Panc1 (cell line): ENCODE data around the gene ZNF804B. TPM values are rescaled to one million over a fixed set of nuclear protein-coding genes. Genes with fewer than 3 reads are reported as not detected.

Experiments used
- ATAC-seq: fragments of 200-7000 bp; cut with Tn5 transposase; 2 replicates; pipeline ENCODE4 v1.9.1; 2020; ENCODE audit warnings: mild to moderate bottlenecking, moderate library complexity
- BruUV-seq: library from RNA; stranded (reverse); fragments of 400-500 nt; replicated peaks from 2 replicates; lab custom pipeline; 2021; lab: Mats Ljungman, UMichigan
- CTCF ChIA-PET: fragments of 300-600 bp; sonication (Branson Sonifier 250); formaldehyde crosslinking; loops from one replicate; lab custom pipeline; 2022; ENCODE audit warnings: antibody characterized with exemption; lab: Charles Lee
- POLR2A ChIA-PET: fragments of 300-600 bp; sonication (Branson Sonifier 250); formaldehyde crosslinking; loops from one replicate; lab custom pipeline; 2022; ENCODE audit warnings: antibody characterized with exemption; lab: Charles Lee
- DNase-seq: peaks from one replicate; pipeline ENCODE4 v3.0.0-alpha.2; 2010; ENCODE audit warnings: low read depth, low spot score
- H3K27ac ChIP-seq: 2 replicates; pipeline ENCODE4 v1.5.1; 2011; ENCODE audit warnings: mild to moderate bottlenecking, low read length, inconsistent platforms
- H3K27me3 ChIP-seq: fragments of 200-500 bp; sonication (Bioruptor generic); 2 replicates; pipeline ENCODE4 v1.6.0; 2014; ENCODE audit warnings: low read length, inconsistent platforms; ENCODE audit not compliant: control insufficient read depth, insufficient read depth
- H3K36me3 ChIP-seq: fragments of 200-500 bp; sonication (Bioruptor generic); 2 replicates; pipeline ENCODE4 v1.5.1; 2014; ENCODE audit warnings: inconsistent platforms, mild to moderate bottlenecking, low read length, moderate library complexity; ENCODE audit not compliant: control insufficient read depth, insufficient read depth
- H3K4me1 ChIP-seq: 2 replicates; pipeline ENCODE4 v1.5.1; 2011; ENCODE audit warnings: inconsistent platforms, mild to moderate bottlenecking, low read length, moderate library complexity; ENCODE audit not compliant: control insufficient read depth, insufficient read depth
- H3K4me3 ChIP-seq, 2 experiments: 2 replicates each; pipeline ENCODE4 v1.5.1; 2011 to 2012; ENCODE audit warnings: low read depth in 2 of 2, low read length in 2 of 2, mild to moderate bottlenecking in 2 of 2, inconsistent platforms in 1 of 2, moderate library complexity in 1 of 2
- H3K9me3 ChIP-seq: fragments of 200-500 bp; sonication (Bioruptor generic); 2 replicates; pipeline ENCODE4 v1.5.1; 2014; ENCODE audit warnings: low read depth, mild to moderate bottlenecking, inconsistent platforms, low read length, moderate library complexity; ENCODE audit not compliant: control insufficient read depth, insufficient read depth
- CTCF ChIP-seq: fragments of 450-650 bp; IDR thresholded peaks from 2 replicates; pipeline ENCODE4 v1.5.1; 2017; ENCODE audit warnings: mild to moderate bottlenecking
- POLR2AphosphoS5 ChIP-seq: IDR thresholded peaks from 2 replicates; pipeline ENCODE4 v1.6.1; 2012; ENCODE audit warnings: mild to moderate bottlenecking, low read depth, low read length, moderate library complexity
- REST ChIP-seq, 2 experiments: IDR thresholded peaks; 2 replicates each; pipeline ENCODE4 v1.6.1; 2011 to 2012; ENCODE audit warnings: low read depth in 2 of 2, control low read depth in 1 of 2, low read length in 1 of 2, mild to moderate bottlenecking in 1 of 2, moderate library complexity in 1 of 2; ENCODE audit not compliant: insufficient read depth in 1 of 2
- SIN3A ChIP-seq: IDR thresholded peaks from 2 replicates; pipeline ENCODE4 v1.6.1; 2012; ENCODE audit warnings: low read depth, mild to moderate bottlenecking, low read length, moderate library complexity, borderline replicate concordance; ENCODE audit not compliant: insufficient read depth
- TCF7L2 ChIP-seq: IDR thresholded peaks from 2 replicates; pipeline ENCODE4 v1.6.1; 2011; ENCODE audit warnings: mild to moderate bottlenecking, low read depth, low read length, inconsistent platforms
- in situ Hi-C: cut with HindIII; loops from 2 replicates; pipeline ENCODE4 v1.10.0; 2016; ENCODE audit warnings: low sequenced_read_pairs, low pct_unique_long_range_greater_than_20kb
- intact Hi-C: fragments of 100-400 bp; cut with micrococcal nuclease; formaldehyde crosslinking; loops from one replicate; pipeline ENCODE4 v1.10.0; 2022; ENCODE audit not compliant: unreplicated experiment
- total RNA-seq: library from RNA; stranded (reverse); gene quantifications from one replicate; pipeline ENCODE4 v1.2.1, GENCODE V29; 2021; ENCODE audit not compliant: unreplicated experiment

Gene ZNF804B
- total RNA-seq, 1 experiment from 2014 or later = not detected

- Histone ChIP-seq H3K36me3 (no peaks in the 10 kb centered on the region), H3K27me3 (no peaks in the 10 kb centered on the region), H3K4me3 (no peak overlapping the region), H3K9me3 (no peaks in the 10 kb centered on the region), H3K27ac (no peak overlapping the region), H3K4me1 (no peaks in the 10 kb centered on the region)
- no peak for TF ChIP-seq TCF7L2
- TF ChIP-seq SIN3A = no peak
- TF ChIP-seq POLR2AphosphoS5 = no peak
- TF ChIP-seq REST (IDR thresholded peaks at IDR 0.05; ENCODE audit: insufficient read depth in 1 of 2, low read depth in 2 of 2, low read length in 1 of 2) = no peak
- ChIA-PET CTCF (no interaction called here), POLR2A (interaction anchor here (0.5 kb wide), 1 partner anchor 1003 kb away, joined by 6 read pairs; no protein-coding TSS in a partner anchor)
- ATAC-seq (no peak), DNase-seq (no peak)
- in situ Hi-C loops (no loop called here), intact Hi-C loops (no loop called here)
- BruUV-seq = no TSS peak
Measured at GRCh38 chr7:89165421-89165820, 405.9 kb downstream of the ZNF804B start.

- DNase-seq = no peak
- intact Hi-C loops (no loop called here), in situ Hi-C loops (no loop called here)
- TF ChIP-seq SIN3A (no peak), POLR2AphosphoS5 (no peak), CTCF (no peak), TCF7L2 (no peak), REST (IDR thresholded peaks at IDR 0.05; ENCODE audit: insufficient read depth in 1 of 2, low read depth in 2 of 2, low read length in 1 of 2) (no peak)
- Histone ChIP-seq H3K27me3 (no peaks in the 10 kb centered on the region), H3K9me3 (no peaks in the 10 kb centered on the region), H3K4me3 (no peak overlapping the region), H3K4me1 (no peaks in the 10 kb centered on the region), H3K27ac (no peak overlapping the region), H3K36me3 (no peaks in the 10 kb centered on the region)
- ChIA-PET CTCF (no interaction called here), POLR2A (no interaction called here)
- ATAC-seq = no peak
- no TSS peak for BruUV-seq
Measured at GRCh38 chr7:89170628-89171027, 411.1 kb downstream of the ZNF804B start.
